HEK293 (cell line): ENCODE data around the gene PRXL2B.

ENCODE experiments used
- GFI1B ChIP-seq: fragments of 450-650 bp; formaldehyde crosslinking; IDR thresholded peaks from 2 replicates; pipeline ENCODE4 v1.5.1; 2016; ENCODE audit warnings: missing biosample characterization, missing genetic modification characterization
- GLIS1 ChIP-seq: fragments of 450-650 bp; formaldehyde crosslinking; IDR thresholded peaks from 2 replicates; pipeline ENCODE4 v1.5.1; 2016; ENCODE audit warnings: missing biosample characterization, missing genetic modification characterization
- KLF8 ChIP-seq: fragments of 450-650 bp; formaldehyde crosslinking; IDR thresholded peaks from 2 replicates; pipeline ENCODE4 v1.5.1; 2016; ENCODE audit warnings: missing biosample characterization, missing genetic modification characterization
- RBAK ChIP-seq: fragments of 450-650 bp; formaldehyde crosslinking; IDR thresholded peaks from 2 replicates; pipeline ENCODE4 v1.5.1; 2016; ENCODE audit warnings: missing biosample characterization, missing genetic modification characterization
- SP3 ChIP-seq: fragments of 450-650 bp; formaldehyde crosslinking; IDR thresholded peaks from 2 replicates; pipeline ENCODE4 v1.5.1; 2016; ENCODE audit warnings: missing biosample characterization, missing genetic modification characterization
- TRIM28 ChIP-seq: IDR thresholded peaks from 2 replicates; pipeline ENCODE4 v1.6.1; 2011; ENCODE audit warnings: low read length, control low read depth, borderline replicate concordance
- ZFHX2 ChIP-seq: fragments of 450-650 bp; formaldehyde crosslinking; conservative IDR thresholded peaks from 2 replicates; pipeline ENCODE4 v1.5.1; 2016; ENCODE audit warnings: missing biosample characterization, missing genetic modification characterization
- ZNF2 ChIP-seq: fragments of 450-650 bp; formaldehyde crosslinking; IDR thresholded peaks from 2 replicates; pipeline ENCODE4 v1.5.1; 2016; ENCODE audit warnings: missing biosample characterization, missing genetic modification characterization
- ZNF623 ChIP-seq: fragments of 450-650 bp; formaldehyde crosslinking; IDR thresholded peaks from 2 replicates; pipeline ENCODE4 v1.5.1; 2016; ENCODE audit warnings: missing biosample characterization, missing genetic modification characterization
- ZNF624 ChIP-seq: fragments of 450-650 bp; formaldehyde crosslinking; IDR thresholded peaks from 2 replicates; pipeline ENCODE4 v1.5.1; 2017; ENCODE audit warnings: missing biosample characterization, missing genetic modification characterization
- ZNF629 ChIP-seq: fragments of 450-650 bp; formaldehyde crosslinking; IDR thresholded peaks from 2 replicates; pipeline ENCODE4 v1.5.1; 2017; ENCODE audit warnings: missing biosample characterization, missing genetic modification characterization
- ZNF660 ChIP-seq: fragments of 450-650 bp; IDR thresholded peaks from 2 replicates; pipeline ENCODE4 v1.5.1; 2018; ENCODE audit warnings: missing biosample characterization, mild to moderate bottlenecking, missing genetic modification characterization
- ZNF777 ChIP-seq: fragments of 450-650 bp; formaldehyde crosslinking; IDR thresholded peaks from 2 replicates; pipeline ENCODE4 v1.5.1; 2017; ENCODE audit warnings: missing biosample characterization, missing genetic modification characterization, borderline replicate concordance
- ZSCAN23 ChIP-seq: fragments of 450-650 bp; formaldehyde crosslinking; IDR thresholded peaks from 2 replicates; pipeline ENCODE4 v1.5.1; 2016; ENCODE audit warnings: missing biosample characterization, missing genetic modification characterization
- TF ChIP-seq, protein P1 (sequence below): fragments of 450-650 bp; formaldehyde crosslinking; IDR thresholded peaks from 2 replicates; pipeline ENCODE4 v1.5.1; 2016; ENCODE audit warnings: missing biosample characterization, missing genetic modification characterization, borderline replicate concordance
- TF ChIP-seq, protein P2 (sequence below): fragments of 450-650 bp; formaldehyde crosslinking; IDR thresholded peaks from 2 replicates; pipeline ENCODE4 v1.5.1; 2016; ENCODE audit warnings: missing biosample characterization, missing genetic modification characterization
- TF ChIP-seq, protein P3 (sequence below): fragments of 450-650 bp; formaldehyde crosslinking; IDR thresholded peaks from 2 replicates; pipeline ENCODE4 v1.5.1; 2016; ENCODE audit warnings: missing biosample characterization, missing genetic modification characterization
- TF ChIP-seq, protein P4 (sequence below): fragments of 450-650 bp; formaldehyde crosslinking; IDR thresholded peaks from 2 replicates; pipeline ENCODE4 v1.5.1; 2017; ENCODE audit warnings: missing biosample characterization, missing genetic modification characterization
- TF ChIP-seq, protein P5 (sequence below): fragments of 450-650 bp; formaldehyde crosslinking; IDR thresholded peaks from 2 replicates; pipeline ENCODE4 v1.5.1; 2016; ENCODE audit warnings: missing biosample characterization, missing genetic modification characterization
- TF ChIP-seq, protein P6 (sequence below): fragments of 450-650 bp; formaldehyde crosslinking; IDR thresholded peaks from 2 replicates; pipeline ENCODE4 v1.5.1; 2016; ENCODE audit warnings: missing biosample characterization, missing genetic modification characterization
- TF ChIP-seq, protein P7 (sequence below): fragments of 450-650 bp; formaldehyde crosslinking; IDR thresholded peaks from 2 replicates; pipeline ENCODE4 v1.5.1; 2016; ENCODE audit warnings: missing biosample characterization, missing genetic modification characterization, low read depth
- TF ChIP-seq, protein P8 (sequence below): fragments of 450-650 bp; formaldehyde crosslinking; IDR thresholded peaks from 2 replicates; pipeline ENCODE4 v1.5.1; 2016; ENCODE audit warnings: missing biosample characterization, missing genetic modification characterization

PRXL2B gene

DNA sequence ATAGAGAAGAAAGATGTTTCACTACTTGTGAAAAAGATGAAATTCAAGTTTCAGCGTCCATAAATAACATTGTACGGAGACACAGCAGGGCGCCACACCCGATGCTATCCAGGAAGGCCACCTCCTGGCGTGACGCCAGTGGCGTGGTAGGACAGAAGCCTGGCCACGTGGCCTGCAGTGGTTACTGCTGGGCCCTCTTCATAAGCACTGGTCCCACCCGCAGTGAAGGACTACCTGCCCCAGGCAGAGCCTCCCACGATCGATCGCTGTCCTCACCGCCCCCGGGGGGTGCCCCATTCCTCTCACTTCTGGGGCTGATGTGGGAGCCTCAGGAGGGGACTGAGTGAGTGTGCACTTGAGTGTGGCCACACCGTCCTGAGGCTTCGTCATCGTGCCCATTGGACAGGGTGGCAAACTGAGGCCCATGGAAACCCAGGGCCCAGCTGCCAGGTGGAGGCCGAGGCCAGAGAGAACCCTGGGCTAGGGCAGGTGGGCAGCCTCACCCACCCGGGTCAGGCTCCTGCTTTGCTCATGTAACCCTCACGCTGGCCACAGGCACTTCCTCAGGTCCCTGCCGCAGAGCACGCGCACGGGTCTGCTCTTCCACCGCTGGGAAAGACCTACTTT lies 44.8 kb upstream of the PRXL2B start (continued):
- TF ChIP-seq, protein P1, sequence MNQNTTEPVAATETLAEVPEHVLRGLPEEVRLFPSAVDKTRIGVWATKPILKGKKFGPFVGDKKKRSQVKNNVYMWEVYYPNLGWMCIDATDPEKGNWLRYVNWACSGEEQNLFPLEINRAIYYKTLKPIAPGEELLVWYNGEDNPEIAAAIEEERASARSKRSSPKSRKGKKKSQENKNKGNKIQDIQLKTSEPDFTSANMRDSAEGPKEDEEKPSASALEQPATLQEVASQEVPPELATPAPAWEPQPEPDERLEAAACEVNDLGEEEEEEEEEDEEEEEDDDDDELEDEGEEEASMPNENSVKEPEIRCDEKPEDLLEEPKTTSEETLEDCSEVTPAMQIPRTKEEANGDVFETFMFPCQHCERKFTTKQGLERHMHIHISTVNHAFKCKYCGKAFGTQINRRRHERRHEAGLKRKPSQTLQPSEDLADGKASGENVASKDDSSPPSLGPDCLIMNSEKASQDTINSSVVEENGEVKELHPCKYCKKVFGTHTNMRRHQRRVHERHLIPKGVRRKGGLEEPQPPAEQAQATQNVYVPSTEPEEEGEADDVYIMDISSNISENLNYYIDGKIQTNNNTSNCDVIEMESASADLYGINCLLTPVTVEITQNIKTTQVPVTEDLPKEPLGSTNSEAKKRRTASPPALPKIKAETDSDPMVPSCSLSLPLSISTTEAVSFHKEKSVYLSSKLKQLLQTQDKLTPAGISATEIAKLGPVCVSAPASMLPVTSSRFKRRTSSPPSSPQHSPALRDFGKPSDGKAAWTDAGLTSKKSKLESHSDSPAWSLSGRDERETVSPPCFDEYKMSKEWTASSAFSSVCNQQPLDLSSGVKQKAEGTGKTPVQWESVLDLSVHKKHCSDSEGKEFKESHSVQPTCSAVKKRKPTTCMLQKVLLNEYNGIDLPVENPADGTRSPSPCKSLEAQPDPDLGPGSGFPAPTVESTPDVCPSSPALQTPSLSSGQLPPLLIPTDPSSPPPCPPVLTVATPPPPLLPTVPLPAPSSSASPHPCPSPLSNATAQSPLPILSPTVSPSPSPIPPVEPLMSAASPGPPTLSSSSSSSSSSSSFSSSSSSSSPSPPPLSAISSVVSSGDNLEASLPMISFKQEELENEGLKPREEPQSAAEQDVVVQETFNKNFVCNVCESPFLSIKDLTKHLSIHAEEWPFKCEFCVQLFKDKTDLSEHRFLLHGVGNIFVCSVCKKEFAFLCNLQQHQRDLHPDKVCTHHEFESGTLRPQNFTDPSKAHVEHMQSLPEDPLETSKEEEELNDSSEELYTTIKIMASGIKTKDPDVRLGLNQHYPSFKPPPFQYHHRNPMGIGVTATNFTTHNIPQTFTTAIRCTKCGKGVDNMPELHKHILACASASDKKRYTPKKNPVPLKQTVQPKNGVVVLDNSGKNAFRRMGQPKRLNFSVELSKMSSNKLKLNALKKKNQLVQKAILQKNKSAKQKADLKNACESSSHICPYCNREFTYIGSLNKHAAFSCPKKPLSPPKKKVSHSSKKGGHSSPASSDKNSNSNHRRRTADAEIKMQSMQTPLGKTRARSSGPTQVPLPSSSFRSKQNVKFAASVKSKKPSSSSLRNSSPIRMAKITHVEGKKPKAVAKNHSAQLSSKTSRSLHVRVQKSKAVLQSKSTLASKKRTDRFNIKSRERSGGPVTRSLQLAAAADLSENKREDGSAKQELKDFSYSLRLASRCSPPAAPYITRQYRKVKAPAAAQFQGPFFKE (tag by site-specific recombination): no peak
- TF ChIP-seq ZFHX2: peak; percentile 67
- TF ChIP-seq, protein P2, sequence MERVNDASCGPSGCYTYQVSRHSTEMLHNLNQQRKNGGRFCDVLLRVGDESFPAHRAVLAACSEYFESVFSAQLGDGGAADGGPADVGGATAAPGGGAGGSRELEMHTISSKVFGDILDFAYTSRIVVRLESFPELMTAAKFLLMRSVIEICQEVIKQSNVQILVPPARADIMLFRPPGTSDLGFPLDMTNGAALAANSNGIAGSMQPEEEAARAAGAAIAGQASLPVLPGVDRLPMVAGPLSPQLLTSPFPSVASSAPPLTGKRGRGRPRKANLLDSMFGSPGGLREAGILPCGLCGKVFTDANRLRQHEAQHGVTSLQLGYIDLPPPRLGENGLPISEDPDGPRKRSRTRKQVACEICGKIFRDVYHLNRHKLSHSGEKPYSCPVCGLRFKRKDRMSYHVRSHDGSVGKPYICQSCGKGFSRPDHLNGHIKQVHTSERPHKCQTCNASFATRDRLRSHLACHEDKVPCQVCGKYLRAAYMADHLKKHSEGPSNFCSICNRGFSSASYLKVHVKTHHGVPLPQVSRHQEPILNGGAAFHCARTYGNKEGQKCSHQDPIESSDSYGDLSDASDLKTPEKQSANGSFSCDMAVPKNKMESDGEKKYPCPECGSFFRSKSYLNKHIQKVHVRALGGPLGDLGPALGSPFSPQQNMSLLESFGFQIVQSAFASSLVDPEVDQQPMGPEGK (tag by site-specific recombination): peak; percentile 30; the same call in 1 of the 2 replicates
- TF ChIP-seq ZNF623 (tag by site-specific recombination): peak; percentile 22; the same call in 1 of the 2 replicates
- no peak for TF ChIP-seq ZNF660 (tag by site-specific recombination)
- TF ChIP-seq KLF8: no peak
- peak; percentile 91 for TF ChIP-seq GLIS1 (tag by site-specific recombination)
- TF ChIP-seq, protein P3, sequence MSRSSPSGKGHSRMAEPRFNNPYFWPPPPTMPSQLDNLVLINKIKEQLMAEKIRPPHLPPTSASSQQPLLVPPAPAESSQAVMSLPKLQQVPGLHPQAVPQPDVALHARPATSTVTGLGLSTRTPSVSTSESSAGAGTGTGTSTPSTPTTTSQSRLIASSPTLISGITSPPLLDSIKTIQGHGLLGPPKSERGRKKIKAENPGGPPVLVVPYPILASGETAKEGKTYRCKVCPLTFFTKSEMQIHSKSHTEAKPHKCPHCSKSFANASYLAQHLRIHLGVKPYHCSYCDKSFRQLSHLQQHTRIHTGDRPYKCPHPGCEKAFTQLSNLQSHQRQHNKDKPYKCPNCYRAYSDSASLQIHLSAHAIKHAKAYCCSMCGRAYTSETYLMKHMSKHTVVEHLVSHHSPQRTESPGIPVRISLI: no peak
- TF ChIP-seq ZNF777 (tag by site-specific recombination): no peak
- TF ChIP-seq ZSCAN23 (tag by site-specific recombination): no peak
- peak; percentile 44; the same call in 1 of the 2 replicates for TF ChIP-seq TRIM28
- no peak for TF ChIP-seq SP3
- TF ChIP-seq, protein P4, sequence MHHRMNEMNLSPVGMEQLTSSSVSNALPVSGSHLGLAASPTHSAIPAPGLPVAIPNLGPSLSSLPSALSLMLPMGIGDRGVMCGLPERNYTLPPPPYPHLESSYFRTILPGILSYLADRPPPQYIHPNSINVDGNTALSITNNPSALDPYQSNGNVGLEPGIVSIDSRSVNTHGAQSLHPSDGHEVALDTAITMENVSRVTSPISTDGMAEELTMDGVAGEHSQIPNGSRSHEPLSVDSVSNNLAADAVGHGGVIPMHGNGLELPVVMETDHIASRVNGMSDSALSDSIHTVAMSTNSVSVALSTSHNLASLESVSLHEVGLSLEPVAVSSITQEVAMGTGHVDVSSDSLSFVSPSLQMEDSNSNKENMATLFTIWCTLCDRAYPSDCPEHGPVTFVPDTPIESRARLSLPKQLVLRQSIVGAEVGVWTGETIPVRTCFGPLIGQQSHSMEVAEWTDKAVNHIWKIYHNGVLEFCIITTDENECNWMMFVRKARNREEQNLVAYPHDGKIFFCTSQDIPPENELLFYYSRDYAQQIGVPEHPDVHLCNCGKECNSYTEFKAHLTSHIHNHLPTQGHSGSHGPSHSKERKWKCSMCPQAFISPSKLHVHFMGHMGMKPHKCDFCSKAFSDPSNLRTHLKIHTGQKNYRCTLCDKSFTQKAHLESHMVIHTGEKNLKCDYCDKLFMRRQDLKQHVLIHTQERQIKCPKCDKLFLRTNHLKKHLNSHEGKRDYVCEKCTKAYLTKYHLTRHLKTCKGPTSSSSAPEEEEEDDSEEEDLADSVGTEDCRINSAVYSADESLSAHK (tag by site-specific recombination): no peak
- 0 out of 2 replicates have a peak, but pooled peaks have one; percentile 15 for TF ChIP-seq ZNF629
- no peak for TF ChIP-seq RBAK (tag by site-specific recombination)
- 0 out of 2 replicates have a peak, but pooled peaks have one; percentile 18 for TF ChIP-seq ZNF624 (tag by site-specific recombination)
- TF ChIP-seq, protein P5, sequence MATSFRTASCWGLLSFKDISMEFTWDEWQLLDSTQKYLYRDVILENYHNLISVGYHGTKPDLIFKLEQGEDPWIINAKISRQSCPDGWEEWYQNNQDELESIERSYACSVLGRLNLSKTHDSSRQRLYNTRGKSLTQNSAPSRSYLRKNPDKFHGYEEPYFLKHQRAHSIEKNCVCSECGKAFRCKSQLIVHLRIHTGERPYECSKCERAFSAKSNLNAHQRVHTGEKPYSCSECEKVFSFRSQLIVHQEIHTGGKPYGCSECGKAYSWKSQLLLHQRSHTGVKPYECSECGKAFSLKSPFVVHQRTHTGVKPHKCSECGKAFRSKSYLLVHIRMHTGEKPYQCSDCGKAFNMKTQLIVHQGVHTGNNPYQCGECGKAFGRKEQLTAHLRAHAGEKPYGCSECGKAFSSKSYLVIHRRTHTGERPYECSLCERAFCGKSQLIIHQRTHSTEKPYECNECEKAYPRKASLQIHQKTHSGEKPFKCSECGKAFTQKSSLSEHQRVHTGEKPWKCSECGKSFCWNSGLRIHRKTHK (tag by site-specific recombination): no peak
- TF ChIP-seq, protein P6, sequence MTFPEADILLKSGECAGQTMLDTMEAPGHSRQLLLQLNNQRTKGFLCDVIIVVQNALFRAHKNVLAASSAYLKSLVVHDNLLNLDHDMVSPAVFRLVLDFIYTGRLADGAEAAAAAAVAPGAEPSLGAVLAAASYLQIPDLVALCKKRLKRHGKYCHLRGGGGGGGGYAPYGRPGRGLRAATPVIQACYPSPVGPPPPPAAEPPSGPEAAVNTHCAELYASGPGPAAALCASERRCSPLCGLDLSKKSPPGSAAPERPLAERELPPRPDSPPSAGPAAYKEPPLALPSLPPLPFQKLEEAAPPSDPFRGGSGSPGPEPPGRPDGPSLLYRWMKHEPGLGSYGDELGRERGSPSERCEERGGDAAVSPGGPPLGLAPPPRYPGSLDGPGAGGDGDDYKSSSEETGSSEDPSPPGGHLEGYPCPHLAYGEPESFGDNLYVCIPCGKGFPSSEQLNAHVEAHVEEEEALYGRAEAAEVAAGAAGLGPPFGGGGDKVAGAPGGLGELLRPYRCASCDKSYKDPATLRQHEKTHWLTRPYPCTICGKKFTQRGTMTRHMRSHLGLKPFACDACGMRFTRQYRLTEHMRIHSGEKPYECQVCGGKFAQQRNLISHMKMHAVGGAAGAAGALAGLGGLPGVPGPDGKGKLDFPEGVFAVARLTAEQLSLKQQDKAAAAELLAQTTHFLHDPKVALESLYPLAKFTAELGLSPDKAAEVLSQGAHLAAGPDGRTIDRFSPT (tag by site-specific recombination): peak; percentile 34; the same call in 1 of the 2 replicates
- TF ChIP-seq, protein P7, sequence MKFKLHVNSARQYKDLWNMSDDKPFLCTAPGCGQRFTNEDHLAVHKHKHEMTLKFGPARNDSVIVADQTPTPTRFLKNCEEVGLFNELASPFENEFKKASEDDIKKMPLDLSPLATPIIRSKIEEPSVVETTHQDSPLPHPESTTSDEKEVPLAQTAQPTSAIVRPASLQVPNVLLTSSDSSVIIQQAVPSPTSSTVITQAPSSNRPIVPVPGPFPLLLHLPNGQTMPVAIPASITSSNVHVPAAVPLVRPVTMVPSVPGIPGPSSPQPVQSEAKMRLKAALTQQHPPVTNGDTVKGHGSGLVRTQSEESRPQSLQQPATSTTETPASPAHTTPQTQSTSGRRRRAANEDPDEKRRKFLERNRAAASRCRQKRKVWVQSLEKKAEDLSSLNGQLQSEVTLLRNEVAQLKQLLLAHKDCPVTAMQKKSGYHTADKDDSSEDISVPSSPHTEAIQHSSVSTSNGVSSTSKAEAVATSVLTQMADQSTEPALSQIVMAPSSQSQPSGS (tag by site-specific recombination): no peak
- 0 out of 2 replicates have a peak, but pooled peaks have one; percentile 19 for TF ChIP-seq ZNF2 (tag by site-specific recombination)
- TF ChIP-seq GFI1B (tag by site-specific recombination): no peak
- TF ChIP-seq, protein P8, sequence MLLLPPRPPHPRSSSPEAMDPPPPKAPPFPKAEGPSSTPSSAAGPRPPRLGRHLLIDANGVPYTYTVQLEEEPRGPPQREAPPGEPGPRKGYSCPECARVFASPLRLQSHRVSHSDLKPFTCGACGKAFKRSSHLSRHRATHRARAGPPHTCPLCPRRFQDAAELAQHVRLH (tag by site-specific recombination): peak; percentile 70
